NCI-H146 treated with DMSO at 0.1 percent for 48 hours (cell line): ENCODE measurements around the gene MIF4GD.
"Not testable (repeated sequence)": the region's sequence is repeated elsewhere in the genome, so short reads cannot be mapped to it uniquely, and the experiment has no call there.

Experiments used
- DNase-seq: peaks from one replicate; lab custom pipeline; 2025; ENCODE audit not compliant: unreplicated experiment; lab: John Stamatoyannopoulos, UW

Gene MIF4GD

GRCh38 chr17:75289115-75289831 lies 18.2 kb upstream of the MIF4GD start, which contains the start of gene SLC25A19:
Gene SLC25A19, minus strand, starts transcription at chr17:75289433. Its CDS starts 2,669 bp downstream, at chr17:75286764.
- peak; percentile 96 for DNase-seq

GRCh38 chr17:75288770-75289114 lies 17.7 kb upstream of the MIF4GD start:
- peak; percentile 72 for DNase-seq

- no peak for DNase-seq
These were observed 17.3 kb upstream of the MIF4GD start for GRCh38 chr17:75288359-75288758.

- DNase-seq, result no peak
These were observed 16.2 kb upstream of the MIF4GD start for GRCh38 chr17:75287221-75287620.

- DNase-seq, result no peak
These were observed 14.1 kb upstream of the MIF4GD start for GRCh38 chr17:75285123-75285522.

GRCh38 chr17:75280189-75280588 lies 9.2 kb upstream of the MIF4GD start:
- not testable (repeated sequence) for DNase-seq

- DNase-seq, result no peak
These were observed 6.6 kb upstream of the MIF4GD start for GRCh38 chr17:75277664-75278071.

GRCh38 chr17:75273977-75274708 lies 3.1 kb upstream of the MIF4GD start:
- DNase-seq, result no peak

GRCh38 chr17:75272848-75273184 lies 1.8 kb upstream of the MIF4GD start:
- DNase-seq, result no peak

- no peak for DNase-seq
These were observed 1.2 kb upstream of the MIF4GD start for GRCh38 chr17:75271955-75272847.

- DNase-seq, result peak; percentile 41
These were observed 363 bp upstream of the MIF4GD start for GRCh38 chr17:75271233-75271954.

- DNase-seq, result peak; percentile 31
These were observed 639 bp downstream of the MIF4GD start for GRCh38 chr17:75270218-75270965.

GRCh38 chr17:75269844-75270217 lies 1.2 kb downstream of the MIF4GD start:
- no peak for DNase-seq

- no peak for DNase-seq
These were observed 3.4 kb downstream of the MIF4GD start for GRCh38 chr17:75267411-75268232.

- DNase-seq, result no peak
These were observed 3.9 kb downstream of the MIF4GD start for GRCh38 chr17:75267153-75267410.

GRCh38 chr17:75266316-75267152 lies 4.5 kb downstream of the MIF4GD start:
- no peak for DNase-seq

- DNase-seq, result no peak
These were observed 5.3 kb downstream of the MIF4GD start for GRCh38 chr17:75265614-75266315.

- no peak for DNase-seq
These were observed 8.0 kb downstream of the MIF4GD start for GRCh38 chr17:75263055-75263454.
